ENCODE results near the gene PKD1. TPM values are rescaled to one million over a fixed set of nuclear protein-coding genes. Genes with fewer than 3 reads are reported as not detected.
"Not testable (repeated sequence)": the region's sequence is repeated elsewhere in the genome, so short reads cannot be mapped to it uniquely, and the experiment has no call there.

The PKD1 gene
- total RNA-seq, 4 donors from 2014 or later: 181 to 492 (median 352) TPM

DNA sequence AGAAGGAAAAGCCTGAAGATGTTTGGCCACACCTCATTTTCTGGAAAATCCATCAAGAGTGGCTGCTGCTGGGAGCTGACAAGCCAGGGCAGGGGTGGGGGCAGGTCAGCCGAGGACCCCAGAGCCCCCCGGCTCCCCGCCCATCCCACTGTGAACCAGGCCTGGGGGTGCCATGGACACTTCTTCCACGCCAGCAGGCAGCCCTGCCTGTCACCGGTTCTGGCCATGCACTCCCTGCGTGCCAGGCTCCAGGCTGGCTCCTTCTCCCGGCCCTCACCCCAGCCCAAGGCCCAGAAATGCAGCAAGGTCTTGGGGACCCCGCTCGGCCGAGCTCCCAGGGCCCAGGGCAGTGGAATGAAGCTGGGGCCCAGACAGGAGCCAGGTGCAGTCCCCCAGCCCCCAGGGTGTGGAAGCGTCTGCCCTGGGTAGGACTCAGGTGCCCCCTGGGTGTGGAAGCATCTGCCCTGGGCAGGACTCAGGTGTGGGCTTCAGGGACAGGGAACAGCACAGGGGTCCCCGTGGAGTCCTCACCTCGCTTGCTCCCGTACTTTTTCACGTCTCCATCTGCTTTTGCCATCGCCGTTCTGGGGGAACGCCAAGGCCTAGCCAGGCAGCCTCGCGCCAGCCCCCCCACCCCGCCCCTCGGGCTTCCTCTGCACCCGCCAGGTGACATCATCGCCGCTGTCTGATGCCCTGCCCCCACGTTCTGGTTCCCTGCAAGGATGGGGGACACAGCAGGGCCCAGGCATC is 12.6 kb downstream of the PKD1 start:
- H3K9me3 ChIP-seq, H3K36me3 ChIP-seq, H3K27me3 ChIP-seq: not testable (repeated sequence)
- TF ChIP-seq POLR2AphosphoS5 (IDR thresholded peaks at IDR 0.05): peak; percentile 47
- Histone ChIP-seq H3K4me1 (peaks cover 0 to 93% (median 65%) of the 10 kb centered on the region in 3 donors), H3K4me3 (peak overlapping the region; percentile 17 to 53), H3K27ac (peak overlapping the region; percentile 97 to 99 (median 98))
- ATAC-seq: peak; percentile 16
- no CpG with 5 or more reads among the region's 26 CpGs for WGBS, 2 donors (ENCODE audit: low coverage in 1 of 2)

DNA sequence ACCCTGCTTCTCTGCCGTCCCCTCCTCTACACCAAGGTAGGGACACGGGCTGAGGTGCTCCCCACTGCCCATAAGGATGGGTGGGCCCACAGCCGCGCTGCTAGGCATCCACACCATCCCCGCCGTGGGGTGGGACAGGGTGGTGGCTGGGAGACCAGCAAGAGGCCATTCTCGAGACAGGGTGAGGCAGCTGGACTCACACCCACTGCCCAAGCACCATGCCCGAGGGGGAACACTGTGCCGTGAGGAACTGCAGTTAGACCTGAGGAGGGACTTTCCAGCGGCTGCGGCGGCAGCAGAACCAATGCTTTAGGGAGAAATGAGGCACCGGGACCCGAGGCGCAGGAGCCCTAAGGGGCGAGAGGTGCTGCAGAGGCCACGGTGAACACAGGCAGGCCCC is 13.3 kb downstream of the PKD1 start:
- Histone ChIP-seq H3K4me1 (peaks cover 0 to 96% (median 66%) of the 10 kb centered on the region in 3 donors), H3K9me3 (no peaks in the 10 kb centered on the region), H3K36me3 (no peaks in the 10 kb centered on the region), H3K27me3 (no peaks in the 10 kb centered on the region), H3K4me3 (peak overlapping the region; percentile 17 to 53), H3K27ac (peak overlapping the region; percentile 97 to 99 (median 98))
- no peak for TF ChIP-seq POLR2AphosphoS5 (IDR thresholded peaks at IDR 0.05)
- TF ChIP-seq, protein P1, sequence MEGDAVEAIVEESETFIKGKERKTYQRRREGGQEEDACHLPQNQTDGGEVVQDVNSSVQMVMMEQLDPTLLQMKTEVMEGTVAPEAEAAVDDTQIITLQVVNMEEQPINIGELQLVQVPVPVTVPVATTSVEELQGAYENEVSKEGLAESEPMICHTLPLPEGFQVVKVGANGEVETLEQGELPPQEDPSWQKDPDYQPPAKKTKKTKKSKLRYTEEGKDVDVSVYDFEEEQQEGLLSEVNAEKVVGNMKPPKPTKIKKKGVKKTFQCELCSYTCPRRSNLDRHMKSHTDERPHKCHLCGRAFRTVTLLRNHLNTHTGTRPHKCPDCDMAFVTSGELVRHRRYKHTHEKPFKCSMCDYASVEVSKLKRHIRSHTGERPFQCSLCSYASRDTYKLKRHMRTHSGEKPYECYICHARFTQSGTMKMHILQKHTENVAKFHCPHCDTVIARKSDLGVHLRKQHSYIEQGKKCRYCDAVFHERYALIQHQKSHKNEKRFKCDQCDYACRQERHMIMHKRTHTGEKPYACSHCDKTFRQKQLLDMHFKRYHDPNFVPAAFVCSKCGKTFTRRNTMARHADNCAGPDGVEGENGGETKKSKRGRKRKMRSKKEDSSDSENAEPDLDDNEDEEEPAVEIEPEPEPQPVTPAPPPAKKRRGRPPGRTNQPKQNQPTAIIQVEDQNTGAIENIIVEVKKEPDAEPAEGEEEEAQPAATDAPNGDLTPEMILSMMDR (IDR thresholded peaks at IDR 0.05): no peak
- no peak for TF ChIP-seq EP300 (IDR thresholded peaks at IDR 0.05)
- no peak for TF ChIP-seq POLR2A (IDR thresholded peaks at IDR 0.05)
- no peak for ATAC-seq
- 0% methylated on average over 1 of the region's 17 CpGs; no CpG with 5 or more reads in 1 of the 2 donors for WGBS, 2 donors (ENCODE audit: low coverage in 1 of 2)

DNA sequence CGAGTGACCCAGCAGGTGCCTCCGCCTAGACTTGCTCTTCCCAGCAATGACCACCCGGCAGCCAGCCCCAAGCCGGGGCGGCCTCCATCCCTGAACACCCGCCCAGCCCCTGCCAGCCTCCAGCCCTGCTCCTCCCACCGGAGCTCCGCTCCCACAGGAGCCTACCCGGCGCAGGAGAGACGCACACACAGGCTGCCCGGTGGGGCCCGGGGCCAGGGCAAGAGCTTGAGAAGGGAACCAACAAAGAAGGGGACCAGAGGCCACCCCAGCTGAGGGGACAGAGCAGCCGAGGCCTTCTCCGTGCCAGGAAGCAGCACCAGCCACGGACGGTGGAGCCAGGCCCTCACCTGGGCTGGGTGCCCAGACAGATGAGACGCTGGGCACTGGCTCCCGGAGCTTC is 13.8 kb downstream of the PKD1 start:
- Histone ChIP-seq H3K27me3 (no peaks in the 10 kb centered on the region), H3K36me3 (no peaks in the 10 kb centered on the region), H3K27ac (peak overlapping the region; percentile 97 to 99 (median 98)), H3K9me3 (no peaks in the 10 kb centered on the region), H3K4me1 (peaks cover 0 to 96% (median 64%) of the 10 kb centered on the region in 3 donors), H3K4me3 (peak overlapping the region; percentile 15 to 53)
- TF ChIP-seq, protein P1 (IDR thresholded peaks at IDR 0.05): no peak
- TF ChIP-seq POLR2A (IDR thresholded peaks at IDR 0.05) (no peak), POLR2AphosphoS5 (IDR thresholded peaks at IDR 0.05) (no peak), EP300 (IDR thresholded peaks at IDR 0.05) (no peak)
- ATAC-seq: no peak
- no CpG with 5 or more reads among the region's 19 CpGs for WGBS, 2 donors (ENCODE audit: low coverage in 1 of 2)

DNA sequence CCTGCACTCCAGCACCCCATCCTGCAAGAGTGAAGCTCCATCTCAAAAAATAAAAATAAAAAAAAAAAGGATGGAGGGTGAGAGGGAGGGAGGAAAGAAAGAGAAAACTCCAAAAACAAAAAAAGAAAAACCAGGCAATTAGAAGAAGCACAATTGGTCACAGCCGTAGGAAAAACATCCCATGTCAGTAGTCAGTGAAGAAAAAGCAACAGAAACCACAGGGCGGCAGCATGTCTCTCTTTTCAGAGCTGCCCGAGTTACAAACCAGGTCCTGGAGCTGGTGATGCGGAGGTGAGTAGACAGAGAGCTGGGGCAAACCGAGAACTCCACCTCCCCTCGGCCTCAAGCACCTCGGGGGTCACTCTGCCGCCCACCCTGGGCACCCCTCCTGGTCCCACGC is 14.4 kb downstream of the PKD1 start:
- ATAC-seq: peak; percentile 42
- WGBS, 2 donors (ENCODE audit: low coverage in 1 of 2): 9 to 24% methylated on average over 4 to 5 of the region's 9 CpGs

DNA sequence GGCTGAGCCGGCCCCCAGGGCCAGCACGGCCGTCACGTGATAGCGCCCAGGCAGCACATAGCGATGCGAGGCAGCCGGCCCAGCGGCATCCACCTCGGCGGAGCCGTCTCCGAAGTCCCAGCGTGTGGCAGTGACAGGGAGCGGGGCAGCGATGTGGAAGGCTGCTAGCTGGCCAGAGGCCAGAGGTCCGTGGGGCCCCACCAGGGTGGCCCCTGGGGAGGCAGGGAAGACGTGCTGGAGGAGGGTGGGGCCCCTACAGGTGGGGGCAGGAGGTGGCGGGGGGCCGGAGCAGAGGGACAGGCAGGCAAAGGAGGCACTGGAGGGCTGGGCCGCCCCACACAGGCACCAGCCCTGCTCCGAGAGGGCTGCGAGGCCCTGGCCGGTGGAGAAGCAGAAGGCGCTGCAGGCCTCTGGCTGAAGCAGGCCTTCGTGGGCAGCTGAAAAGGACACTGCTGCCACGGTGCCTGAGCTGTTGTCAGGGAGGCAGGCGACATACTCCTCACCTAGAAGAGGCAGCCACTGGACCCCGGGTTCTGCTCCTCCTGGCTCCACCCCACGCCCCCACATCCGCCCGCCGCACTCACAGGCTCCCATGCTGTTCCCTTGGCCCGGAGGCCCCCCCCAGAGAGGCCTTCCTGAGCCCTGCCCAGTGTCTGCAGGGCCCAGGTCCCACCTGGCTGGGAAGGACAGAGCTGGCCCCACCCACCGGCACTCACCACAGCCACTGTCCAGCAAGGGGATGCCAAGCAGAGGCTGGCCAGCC is 17.6 kb downstream of the PKD1 start:
- H3K9me3 ChIP-seq, H3K27me3 ChIP-seq, H3K4me3 ChIP-seq, ATAC-seq: not testable (repeated sequence)
- WGBS, 2 donors (ENCODE audit: low coverage in 1 of 2): no CpG with 5 or more reads among the region's 35 CpGs
- peaks cover 0 to 25% of the 10 kb centered on the region in 2 donors for H3K36me3 ChIP-seq
- peak overlapping the region in 3 of 4 donors; percentile 69 to 99 (median 69) for H3K27ac ChIP-seq
- H3K4me1 ChIP-seq: peaks cover 0 to 68% (median 30%) of the 10 kb centered on the region in 3 donors

More for the DNA sequence above, 14.4 kb downstream of the PKD1 start:
- TF ChIP-seq, protein P1 (IDR thresholded peaks at IDR 0.05): peak in 3 of 4 experiments; percentile 60 to 69 (median 61)
- H3K9me3 ChIP-seq, H3K36me3 ChIP-seq, H3K27me3 ChIP-seq: not testable (repeated sequence)
- Histone ChIP-seq H3K27ac (peak overlapping the region; percentile 97 to 99 (median 98)), H3K4me3 (peak overlapping the region; percentile 15 to 53), H3K4me1 (peaks cover 0 to 96% (median 59%) of the 10 kb centered on the region in 3 donors)

DNA sequence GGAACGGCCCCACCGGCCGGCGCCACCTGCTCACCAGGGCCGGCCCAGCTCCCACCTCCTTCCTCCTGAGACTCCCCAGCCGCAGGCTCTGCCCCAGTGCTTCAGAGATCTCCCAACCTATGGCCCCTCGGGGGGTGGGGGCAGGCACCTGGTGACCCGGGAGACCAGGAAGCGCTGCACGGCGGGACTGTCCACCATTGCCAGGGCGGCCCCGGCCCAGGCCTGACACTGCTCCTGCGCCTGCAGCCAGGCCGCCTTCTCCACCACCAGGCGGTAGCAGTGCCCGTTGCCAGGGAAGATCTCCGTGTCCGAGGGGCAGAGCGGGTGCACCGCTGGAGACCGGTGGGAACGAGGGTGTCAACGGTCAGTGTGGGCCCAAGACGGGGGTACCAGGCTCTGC is 18.4 kb downstream of the PKD1 start:
- Histone ChIP-seq H3K27ac (peak overlapping the region in 3 of 4 donors; percentile 61 to 72 (median 67)), H3K36me3 (peaks cover 0 to 32% of the 10 kb centered on the region in 2 donors), H3K4me1 (peaks cover 0 to 60% (median 22%) of the 10 kb centered on the region in 3 donors)
- not testable (repeated sequence) for H3K9me3 ChIP-seq, H3K27me3 ChIP-seq, ATAC-seq, H3K4me3 ChIP-seq
- WGBS, 2 donors (ENCODE audit: low coverage in 1 of 2): no CpG with 5 or more reads among the region's 25 CpGs

DNA sequence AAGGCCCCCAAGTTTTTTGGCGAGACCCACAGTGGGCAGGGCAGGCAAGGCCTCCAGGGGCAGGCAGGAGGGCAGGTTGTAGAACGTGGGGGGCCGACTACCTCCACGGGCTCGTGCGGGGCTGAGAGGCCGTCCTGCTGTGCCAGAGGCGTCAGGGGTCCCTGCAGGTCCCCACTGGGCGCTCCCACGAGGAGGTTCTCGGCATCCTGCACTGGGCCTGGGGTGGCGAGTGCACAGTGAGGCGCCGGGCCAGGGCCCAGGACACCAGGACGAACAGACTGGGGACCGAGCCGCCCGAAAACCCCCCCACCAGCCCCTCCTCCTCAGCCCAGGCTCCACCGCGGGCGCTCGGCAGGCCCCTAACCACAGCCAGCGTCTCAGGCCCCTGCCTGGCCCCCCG is 19.3 kb downstream of the PKD1 start:
- not testable (repeated sequence) for H3K27me3 ChIP-seq, H3K4me3 ChIP-seq, H3K9me3 ChIP-seq, ATAC-seq
- 76% methylated on average over 6 of the region's 24 CpGs; no CpG with 5 or more reads in 1 of the 2 donors for WGBS, 2 donors (ENCODE audit: low coverage in 1 of 2)
- Histone ChIP-seq H3K36me3 (peaks cover 0 to 41% of the 10 kb centered on the region in 2 donors), H3K4me1 (peaks cover 0 to 51% (median 15%) of the 10 kb centered on the region in 3 donors), H3K27ac (peak overlapping the region in 3 of 4 donors; percentile 34 to 72 (median 61))
